COR-L47 (cell line): ENCODE results near the gene SATB2.

ENCODE experiments used
- DNase-seq: peaks from one replicate; lab custom pipeline; 2025; lab: John Stamatoyannopoulos, UW

Gene SATB2

DNA sequence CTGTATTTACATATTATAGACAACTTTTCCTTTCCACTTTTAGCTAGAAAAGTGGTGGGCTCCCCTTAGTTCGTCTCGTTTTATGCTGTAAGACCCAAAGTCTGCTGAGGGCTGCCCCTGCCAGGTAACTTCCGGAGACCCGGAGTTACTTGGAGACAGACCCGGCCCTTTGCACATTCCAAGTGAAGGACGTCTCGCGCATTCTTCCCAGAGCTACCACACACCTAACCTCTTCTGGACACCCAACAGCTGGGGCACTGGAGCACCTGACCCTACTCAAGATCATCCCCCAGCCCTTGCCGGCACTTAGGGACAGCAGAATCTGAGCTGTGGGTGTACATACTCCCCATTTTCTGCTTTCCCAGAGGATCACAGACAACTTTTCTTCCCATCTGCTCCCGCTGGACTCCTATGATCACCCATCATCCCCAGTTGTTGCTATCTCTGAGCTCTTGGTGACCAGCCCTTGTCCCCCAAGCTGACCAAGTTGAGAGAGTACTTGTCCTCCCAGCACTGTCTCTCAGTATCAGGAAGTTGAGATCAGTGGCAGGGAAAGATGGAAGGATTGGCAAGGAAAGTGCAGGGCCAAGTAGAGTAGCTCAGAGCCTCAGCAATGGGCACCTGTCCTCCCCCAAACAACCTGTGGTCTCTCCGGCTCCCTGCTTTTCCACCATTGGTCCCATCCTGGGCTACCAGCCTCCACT is 8.4 kb upstream of the SATB2 start:
- DNase-seq: no peak

DNA sequence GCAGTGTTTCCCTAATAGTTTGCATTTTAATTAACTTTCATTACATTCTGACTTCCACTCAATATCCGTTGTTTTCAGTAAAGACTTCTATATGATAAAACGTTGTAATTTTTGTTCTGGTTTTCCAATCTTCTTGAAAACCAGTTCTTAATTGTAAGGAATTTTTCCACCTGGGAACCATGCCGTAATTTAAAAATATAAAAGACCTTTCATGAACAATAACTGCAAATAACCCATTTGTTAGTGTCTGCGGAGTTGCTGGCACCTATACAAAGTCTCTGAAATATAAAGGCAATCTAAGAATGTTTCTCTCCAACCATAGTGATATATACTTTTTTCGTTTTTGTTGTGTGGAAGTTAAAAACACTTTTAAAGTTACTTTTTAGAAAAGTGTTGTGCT is 7.7 kb upstream of the SATB2 start:
- DNase-seq: no peak

DNA sequence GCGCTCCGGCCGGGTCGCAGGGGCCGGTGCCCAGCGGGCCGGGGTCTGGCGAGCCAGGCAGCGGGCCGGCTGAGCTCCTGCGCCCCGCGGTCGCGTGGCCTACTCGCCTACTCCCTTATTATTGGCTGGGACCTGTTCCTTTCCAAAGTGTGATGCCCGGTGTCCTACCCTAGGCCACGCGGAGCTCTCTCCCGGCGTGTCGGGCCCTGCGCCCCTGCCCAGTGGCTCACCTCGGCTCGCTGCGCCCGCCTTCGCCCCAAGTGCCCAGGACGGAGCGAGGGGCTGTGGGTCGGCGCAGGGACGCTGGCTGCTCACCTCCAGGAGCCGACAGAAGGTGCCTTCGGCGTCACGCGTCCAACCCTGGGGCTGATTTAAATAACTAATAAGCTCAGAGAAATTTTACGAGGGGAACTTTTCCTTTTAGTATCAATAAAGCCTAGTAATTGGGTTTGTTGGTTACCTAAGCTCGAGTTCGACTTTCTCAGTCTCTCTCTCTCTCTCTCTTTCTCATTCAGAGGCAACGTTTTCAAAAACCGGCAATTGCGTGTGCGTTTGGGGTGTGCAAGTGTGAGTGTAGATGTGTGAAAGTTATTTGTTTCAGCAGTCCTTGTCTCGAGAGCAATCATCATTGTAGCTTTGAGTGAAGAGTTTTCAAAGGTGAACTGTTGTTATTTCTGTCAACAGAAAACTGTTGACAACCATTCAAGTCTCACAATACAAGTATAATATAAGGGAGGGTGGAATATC is 7.0 kb upstream of the SATB2 start:
- no peak for DNase-seq

DNA sequence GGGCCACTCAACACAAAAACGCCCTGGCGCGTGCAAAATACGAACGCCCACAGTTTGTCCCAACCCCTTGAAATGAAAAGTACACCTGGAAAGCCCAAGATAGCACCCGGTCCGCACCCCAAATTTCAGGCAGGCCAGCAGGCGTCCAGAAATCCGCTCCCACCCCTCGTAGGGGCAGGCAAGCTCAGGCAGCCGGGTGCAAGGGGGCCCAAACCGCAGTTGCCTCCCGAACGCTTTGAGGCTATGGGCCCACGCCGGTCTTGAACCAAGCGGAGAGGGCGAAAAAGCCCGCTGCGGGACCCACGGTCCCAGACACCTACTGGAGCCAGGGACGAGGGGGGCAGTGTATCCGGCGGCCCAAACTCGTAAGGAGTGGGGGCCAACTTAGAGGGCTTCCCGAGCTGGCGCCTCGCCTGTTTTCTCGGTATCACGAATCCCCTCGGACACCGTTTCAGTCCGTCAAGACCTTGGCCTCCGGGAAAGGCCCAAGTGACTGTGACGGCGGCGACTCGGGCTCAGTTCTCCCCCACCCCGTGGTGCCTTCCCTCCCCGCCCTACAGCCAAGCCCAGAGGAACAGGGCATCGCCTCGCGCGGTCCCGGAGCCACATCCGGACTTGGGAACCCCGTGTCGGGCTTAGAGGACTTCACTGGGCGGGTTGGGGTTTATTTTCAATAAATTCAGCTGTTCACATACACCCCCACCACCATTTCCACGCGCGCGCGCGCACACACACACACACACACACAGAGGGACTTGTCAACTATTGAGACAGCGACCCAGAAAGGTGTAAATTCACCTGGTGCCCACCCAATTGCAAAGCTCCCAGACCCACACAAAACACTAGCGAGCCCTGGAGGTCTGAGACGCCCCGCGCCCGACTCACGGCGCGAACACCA is 6.2 kb upstream of the SATB2 start:
- no peak for DNase-seq

DNA sequence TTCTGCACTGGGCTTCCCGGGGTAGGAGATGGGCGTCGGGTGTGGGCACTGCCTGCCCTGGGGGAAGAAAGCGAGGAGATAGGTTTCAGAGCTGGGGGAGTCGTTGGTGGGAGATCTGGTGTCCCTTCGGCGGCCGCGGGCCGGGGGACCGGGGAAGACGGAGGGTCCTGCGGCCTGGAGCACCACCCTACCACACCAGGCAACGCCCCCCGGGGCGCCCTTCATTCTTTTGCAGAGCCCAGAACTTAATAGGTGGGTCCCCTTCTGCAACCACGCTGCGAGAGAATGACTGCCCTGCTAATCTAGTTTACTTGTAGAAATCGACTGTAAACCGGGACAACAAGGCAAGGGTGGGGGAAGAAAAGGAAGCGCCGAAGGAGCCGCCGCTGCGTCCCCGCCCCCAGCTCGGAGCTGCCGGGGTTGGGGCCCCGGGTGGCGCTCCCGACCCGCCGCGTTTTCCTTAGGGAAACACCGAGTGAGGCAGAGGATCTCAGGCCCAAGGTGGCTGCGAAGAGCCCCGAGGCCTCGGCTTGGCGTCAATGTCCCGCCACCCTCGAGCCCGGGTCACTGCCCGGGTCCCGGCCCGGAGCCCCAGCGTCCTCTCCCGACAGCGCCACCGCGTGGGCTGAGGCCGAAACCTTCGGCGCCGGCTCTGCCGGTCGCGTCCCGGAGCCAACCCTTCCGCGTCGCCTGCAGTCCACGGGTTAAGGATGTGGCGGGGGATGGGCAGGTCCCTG is 5.4 kb upstream of the SATB2 start:
- DNase-seq: peak; percentile 29

DNA sequence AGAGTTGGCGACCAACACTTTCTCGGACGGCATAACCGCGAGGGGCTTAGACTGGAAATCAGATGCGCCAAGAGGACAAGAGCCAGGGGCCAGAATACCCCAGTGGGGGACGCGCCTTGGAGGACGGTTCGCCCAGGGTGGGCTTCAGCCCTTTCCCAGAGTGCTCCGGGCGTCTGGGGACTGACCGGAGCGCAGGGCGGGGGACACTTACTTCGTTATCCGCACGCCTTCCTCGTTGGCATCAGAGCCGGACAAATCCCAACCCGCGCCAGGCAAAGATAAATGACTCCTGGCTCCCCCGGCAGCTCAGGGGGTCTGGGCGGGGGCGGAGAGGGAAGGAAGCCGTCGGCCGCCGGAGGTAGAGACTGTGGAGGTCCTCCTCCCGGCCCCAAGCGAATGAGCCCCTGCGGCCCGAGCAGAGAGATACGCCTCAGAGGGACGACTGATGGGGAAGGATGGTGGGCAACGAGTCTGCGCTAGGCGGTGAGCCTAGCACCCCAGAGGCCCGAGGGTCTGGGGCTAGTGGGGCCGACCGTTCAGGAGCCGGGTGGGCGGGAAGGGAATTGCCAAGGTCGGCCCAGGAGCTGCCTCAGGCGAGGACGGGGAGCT is 4.7 kb upstream of the SATB2 start:
- no peak for DNase-seq

DNA sequence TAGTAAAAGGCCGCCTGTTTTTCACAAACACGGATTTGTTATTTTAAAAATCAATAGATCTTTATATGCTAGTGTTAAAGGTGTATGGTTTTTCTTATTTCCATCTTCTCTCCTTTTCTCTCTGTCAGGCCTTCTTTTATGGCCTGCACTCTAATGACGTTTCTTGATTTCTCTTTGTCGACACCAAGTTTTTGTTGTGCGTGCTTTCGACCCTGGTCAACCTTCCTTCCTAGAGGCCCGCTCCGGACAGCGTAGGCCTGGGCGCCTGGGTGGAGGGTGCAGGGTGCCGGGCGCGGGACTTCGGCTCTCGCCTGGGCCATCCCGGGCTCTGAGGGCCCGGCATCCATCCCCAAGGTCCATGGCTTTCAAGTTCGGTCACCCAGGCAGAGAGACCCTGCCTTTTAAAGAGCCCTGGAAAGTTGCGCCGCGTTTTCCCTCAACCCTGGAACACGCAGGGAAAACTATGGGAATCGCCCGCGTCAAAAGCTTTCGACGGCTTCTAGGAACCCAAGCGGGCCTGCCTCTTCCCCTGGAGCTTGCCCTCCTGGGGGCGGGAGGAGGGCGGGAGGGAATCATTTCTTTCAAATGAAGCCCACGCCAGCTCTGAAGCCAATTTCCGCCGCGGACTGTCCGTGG is 4.1 kb upstream of the SATB2 start:
- no peak for DNase-seq

DNA sequence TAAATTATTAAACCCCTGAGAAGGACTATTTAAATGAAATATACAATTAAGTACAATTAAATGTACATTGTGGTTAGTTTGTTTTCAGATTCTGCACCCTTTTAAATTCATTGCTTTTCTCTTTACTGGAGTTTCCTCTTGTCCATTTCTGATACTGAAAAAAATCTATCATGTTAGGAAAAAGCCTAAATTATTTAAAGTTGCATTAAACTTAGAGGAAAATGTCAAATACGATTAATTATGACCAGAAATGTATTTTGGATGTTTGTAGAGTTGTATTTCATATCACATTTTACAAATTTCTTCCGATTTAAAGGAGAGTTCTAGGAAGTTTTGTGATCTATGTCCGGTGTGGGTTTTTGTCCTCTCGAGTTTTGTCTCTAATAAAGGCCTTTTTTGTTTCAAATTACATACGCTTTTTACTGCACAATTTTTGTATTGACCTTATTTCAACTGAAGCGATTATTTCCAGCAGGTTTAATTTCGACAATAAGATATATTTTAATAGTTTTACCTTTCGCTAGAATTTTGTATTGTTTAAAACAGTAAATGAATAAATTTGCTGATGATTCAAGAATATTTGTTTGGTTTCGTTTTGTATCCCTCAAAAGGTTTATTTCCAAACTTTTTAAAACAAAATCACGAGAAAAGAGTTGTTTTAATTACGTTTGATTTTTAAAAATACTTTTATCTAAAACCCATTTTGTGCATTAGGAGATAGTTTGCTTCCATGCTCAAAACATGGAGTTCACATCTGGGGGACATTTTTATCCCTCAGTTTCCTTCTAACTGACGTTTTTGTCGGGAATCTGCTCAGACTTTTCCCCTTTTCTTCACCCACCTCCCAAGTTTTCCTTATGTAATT is 3.3 kb upstream of the SATB2 start:
- no peak for DNase-seq

DNA sequence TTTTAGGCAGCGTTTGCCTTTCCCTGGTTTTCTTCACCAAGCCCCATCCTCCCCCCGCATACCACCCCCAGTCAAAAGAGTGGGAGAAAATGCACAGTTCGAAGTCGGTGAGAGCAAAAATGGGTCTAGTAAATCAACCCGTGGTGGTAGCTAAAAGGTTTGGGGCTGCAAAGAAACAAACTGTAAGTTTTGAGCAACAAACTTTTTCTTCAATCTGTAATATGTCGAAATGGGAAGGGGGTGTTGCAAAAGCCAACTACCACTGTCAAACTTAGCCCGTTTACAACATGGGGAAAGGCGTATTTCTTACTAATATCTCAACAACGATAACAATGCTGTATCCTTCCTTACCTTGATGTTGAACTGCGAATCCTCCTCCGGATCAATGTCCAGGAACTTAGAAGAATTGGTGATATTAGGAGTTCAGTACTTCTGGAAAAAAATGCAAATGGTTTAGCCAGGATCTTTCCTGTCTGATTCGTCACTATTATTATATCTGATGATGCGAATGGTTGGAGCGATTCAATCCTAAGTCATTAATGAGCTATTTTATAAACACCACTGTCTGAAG is 2.4 kb upstream of the SATB2 start:
- no peak for DNase-seq

DNA sequence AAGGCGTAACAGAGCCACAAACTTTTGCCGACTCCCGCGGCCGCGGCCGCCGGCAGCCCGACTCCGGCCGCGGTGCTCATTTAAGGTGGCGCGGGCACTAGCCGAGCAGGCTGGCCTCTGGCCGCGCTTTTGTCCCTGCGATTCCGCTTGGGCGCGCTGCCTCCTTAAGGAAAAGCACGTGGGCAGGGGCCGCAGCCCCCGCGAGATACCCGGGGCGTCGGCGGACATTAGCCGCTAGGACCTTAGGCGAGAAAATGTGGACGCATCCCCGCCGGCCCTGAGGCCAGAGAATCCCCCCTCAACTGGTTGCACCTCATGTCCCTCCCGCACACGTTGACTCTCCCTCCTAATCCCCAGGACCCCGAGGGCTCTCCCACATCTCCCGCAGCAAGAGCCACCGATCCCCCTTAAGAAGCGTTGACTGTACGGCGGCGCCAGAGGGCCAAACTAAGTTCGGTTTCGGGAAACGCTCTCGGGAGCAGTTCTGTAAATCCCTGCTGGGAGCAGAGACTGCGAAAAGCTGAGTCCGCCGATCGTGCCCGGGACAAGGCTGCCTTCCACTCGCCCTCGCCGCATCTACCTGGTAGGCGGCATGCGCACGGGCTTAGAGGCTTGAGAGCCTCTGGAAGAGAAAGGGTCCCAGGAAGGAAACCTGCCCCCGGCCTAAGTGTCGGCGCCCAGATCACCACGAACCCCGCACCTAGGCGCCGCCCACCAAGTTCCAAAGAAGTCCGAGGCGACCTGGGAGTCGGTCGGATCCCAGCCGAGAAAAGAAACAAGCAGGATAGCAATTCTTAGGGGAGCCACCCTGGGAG is 1.8 kb upstream of the SATB2 start:
- peak; percentile 86 for DNase-seq

DNA sequence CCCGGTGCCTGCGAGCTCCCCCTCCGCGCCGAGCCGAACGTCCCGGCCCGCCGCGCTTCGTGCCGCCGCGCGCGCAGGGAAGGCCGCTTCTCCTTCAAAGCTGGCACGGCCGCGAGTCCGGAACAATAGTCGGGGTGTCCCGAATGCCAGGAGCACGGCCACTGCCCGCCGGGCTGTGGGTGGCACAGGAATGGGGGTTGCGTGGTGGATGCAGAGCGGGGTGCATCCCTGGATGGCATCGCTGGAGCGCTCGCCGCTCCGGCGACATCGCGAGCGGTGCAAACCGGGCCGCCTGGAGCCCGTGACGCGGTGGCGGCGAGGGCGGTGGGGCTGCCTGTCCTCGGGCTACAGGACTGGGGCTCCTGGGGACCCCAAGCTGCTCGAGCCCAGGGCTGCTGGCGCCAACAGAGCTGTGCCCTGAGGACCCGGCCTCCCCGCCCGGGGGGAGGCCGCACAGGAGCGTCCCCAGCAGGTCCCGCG is 1.1 kb upstream of the SATB2 start:
- no peak for DNase-seq

DNA sequence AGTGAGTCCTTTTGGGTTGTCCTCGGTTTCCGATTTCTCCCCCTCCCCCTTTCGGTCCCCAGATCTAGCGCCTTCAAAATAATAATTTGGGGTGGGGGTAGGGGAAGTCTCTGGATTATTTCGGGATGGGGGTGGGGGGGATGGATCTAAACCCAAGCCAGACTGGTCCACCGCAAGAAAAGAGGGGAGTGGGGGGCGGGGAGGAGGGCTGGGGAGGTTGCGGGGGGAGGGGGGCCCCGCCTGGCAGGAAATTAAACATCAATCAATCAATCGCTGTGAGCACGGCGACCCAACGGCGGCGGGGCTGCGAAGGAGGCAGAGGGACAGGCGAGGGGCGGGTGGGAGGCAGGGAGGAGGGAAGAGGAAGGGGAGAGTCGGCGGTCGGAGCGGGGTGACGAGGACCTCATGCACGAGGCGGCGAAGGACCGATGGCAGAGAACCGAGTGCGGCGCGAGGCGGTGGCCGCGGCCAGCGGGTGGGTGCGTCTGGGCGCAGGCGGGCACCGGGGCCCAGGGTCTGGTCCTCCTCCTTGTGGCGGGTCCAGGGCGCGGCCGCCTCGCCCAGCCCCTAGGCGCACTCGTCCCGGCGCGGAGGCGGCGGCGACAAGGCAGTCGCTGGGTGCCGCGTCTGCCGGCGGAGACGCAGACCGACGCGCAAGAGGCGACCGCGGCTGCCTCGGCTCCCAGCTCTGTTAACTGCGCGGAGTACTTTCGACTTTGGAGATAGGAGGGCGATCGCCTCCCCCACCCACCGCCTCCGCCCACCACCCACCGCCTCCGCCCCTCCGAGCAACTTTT is 468 bp upstream of the SATB2 start:
- DNase-seq: peak; percentile 64

DNA sequence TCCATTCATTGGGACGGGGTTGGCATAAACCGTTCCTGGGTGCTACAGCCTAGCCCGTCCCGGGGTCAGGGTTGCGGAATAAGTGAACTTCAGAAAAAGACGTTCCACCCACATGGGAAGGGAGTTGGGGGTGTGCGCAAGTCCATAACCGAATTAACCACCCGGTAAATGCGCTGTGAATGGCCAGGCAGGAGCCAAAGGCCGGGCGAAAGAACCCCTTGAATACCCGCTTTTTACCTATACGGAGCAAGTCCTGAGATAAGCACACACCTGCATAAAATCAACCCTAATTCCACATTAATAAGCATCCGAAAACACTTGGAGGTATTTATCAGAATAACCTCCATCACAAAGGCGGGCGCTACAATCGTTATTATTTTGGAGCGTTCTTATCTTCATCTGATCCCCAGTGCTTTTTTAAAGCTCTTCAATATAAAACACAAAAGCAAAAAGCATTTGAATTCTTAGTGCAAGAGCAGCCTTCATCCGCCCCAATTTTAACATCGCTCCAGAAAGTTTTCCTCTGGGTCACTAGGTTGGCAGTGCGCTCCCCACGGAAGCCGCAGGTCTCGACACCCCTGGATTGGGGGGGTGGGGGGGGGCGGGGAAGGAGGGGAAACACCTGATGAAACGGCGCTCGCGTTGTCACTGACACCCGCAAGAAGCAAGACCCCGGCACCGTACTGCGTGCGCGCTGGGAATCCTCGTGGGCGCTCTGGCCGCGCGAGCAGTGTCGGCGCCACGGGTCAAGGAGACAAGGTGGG is 1.2 kb downstream of the SATB2 start:
- no peak for DNase-seq

DNA sequence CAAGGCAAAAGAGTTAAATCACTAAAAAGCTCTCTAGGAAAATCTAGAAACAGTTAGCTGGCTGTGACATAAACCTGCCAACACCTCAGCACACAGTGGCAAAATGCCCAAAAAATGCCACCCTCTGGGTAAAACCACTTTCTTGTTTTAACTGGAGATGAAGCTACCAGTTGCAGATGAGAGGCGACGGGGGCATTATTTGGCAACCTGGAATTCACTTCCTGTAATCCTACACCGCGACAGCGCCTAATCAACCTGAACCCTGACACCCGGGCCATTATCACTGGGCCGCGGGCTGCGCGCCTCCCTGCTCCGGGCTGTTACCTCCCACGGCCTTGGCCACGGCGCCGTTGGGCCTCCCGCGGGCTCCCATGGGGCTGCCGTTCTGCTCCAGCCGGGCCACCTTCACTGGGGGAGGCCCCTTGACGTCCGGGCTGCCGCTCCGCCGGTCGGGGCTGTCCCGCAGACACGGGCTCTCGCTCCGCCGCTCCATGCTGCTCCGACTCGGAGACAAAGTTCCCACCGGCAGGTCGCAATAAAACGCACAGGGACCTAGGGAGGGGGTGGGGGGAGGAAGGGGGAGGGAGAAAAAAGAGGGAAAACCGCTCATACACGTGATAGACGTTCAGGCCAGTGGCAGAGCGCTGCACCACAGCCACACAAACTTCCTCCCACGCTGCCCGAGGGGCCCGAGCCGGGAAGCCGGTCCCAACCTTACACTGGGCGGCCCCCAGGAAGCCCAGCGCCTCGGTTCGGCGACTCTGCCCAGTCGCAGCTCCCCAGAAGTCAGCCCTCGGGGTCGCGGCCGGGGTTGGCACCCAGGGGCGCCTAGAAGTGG is 2.0 kb downstream of the SATB2 start:
- DNase-seq: peak; percentile 86

DNA sequence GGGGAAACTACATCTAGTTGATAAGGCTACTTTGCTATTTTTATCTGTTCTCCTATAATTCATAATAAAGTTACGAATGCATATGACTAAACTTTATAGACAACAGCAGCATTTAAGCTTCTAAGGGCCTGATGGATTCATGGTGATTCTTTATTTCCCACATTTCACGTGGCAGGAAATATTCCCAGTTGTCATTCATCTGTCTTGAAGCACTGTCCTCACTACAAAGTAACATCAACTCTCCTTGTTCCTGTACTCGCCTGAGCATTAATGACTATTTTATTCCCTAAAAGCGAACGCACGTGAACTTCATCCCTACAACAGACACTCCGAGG is 2.6 kb downstream of the SATB2 start:
- DNase-seq: no peak

DNA sequence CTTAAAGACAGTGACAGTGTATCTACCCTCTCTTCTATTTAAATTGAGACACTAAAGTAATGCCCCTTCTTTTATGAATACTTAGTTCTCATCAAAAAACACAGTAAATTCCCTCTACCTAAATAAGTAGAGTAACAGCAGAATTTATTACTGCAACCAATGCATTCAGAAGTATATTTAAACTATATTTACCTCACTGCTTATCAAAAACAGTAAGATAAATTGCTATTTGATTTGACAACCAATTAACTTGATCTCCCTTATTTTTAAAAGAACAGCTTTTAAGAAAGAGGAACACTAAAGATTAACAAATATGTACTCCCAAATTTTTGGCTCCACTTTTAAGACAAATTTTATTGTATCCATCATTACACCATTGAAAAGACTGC is 4.8 kb downstream of the SATB2 start:
- DNase-seq: no peak
